ENCODE results near the gene C4orf51. TPM values are rescaled to one million over a fixed set of nuclear protein-coding genes. Genes with fewer than 3 reads are reported as not detected.

C4orf51 gene
- total and polyA plus RNA-seq, 2 of the 4 experiments (the other 2 are of a cell fraction): not detected

DNA sequence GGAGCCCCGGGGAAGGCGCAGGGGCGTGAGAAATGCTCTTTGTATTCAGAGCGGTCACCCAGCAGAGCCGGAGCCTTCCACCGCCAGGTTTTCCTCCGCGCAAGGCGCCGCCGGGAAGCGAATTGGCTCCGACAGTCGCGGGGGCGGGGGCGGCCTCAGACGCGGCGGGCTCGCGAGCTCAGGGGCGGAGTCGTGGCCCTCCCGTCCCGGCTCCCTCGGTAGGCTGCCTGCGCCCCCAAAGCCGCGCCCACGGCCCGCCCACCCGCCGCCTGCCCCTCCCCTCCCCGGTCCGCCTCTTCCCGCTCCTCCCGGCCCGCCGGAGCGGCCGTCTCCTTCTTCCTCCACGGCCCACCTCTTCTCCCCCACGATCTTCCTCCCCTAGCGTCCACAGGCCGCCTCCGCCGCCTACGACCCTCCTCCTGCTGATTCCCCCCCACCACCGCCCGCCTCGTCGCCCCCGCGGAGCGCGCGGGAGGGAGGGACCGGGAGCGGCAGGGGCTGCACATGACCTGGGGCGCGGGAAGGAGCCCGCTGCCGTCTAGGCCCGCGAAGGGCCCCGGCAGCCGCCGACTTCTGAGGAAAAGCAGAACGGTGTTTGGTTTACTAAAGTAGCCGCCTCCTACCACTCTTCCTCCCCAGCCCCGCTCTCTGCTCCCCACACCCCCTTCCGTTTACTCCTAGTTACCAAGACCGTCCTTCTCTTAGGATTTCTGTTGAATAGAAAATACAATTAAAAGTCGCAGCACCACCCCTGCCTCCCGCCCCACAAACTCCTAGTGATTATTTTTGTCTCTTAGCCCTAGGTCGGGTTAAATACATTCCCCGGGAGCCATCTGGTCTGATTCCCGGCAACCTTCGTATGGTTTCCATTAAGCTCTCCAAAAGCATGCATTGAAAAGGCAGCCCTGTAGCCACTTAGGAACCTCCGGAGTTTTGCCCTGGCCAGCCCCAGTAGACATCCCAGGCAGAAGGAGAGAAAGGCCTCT, 53.2 kb downstream of the C4orf51 start:
- WGBS, 2 experiments (ENCODE audit: extremely low coverage in 2 of 2, insufficient read length in 1 of 2): 2% methylated on average over 17 of the region's 81 CpGs; no CpG with 5 or more reads in 1 of the 2 experiments
- H2AK5ac ChIP-seq (ENCODE audit: low read depth, low read length): peak overlapping the region; percentile 75; the same call in 1 of the 2 replicates
- H3K4me1 ChIP-seq (ENCODE audit: control insufficient read depth, insufficient read depth, low read length): peaks cover 28% of the 10 kb centered on the region
- H3K27me3 ChIP-seq (ENCODE audit: control insufficient read depth, insufficient read depth, low read length): no peaks in the 10 kb centered on the region
- H3K18ac ChIP-seq (ENCODE audit: low read depth, low read length): peak overlapping the region; percentile 98
- H3K56ac ChIP-seq (ENCODE audit: extremely low read depth, insufficient read depth, low read length): peak overlapping the region; percentile 97
- no peaks in the 10 kb centered on the region for H3K9me3 ChIP-seq (ENCODE audit: control insufficient read depth, insufficient read depth, low read length)
- in situ Hi-C loops (cut with MboI; ENCODE audit: low sequenced_read_pairs) (no loop called here), dilution Hi-C loops (cut with HindIII; ENCODE audit: low sequenced_read_pairs, unreplicated experiment) (no loop called here), intact Hi-C loops (cut with micrococcal nuclease) (loop anchor here (10.0 kb wide), 2 partner anchors 248 to 518 kb away; partner anchors contain the start of gene SMAD1)
- DNase-seq (peak; percentile 89), ATAC-seq (ENCODE audit: low read depth) (peak; percentile 80)
- peak overlapping the region; percentile 94 for H4K5ac ChIP-seq (ENCODE audit: low read depth, low read length)
- no peaks in the 10 kb centered on the region for H4K20me1 ChIP-seq (ENCODE audit: insufficient read depth, low read length)
- BruUV-seq (replicated peaks): TSS peak; percentile 42
- H3K14ac ChIP-seq (replicated peaks; ENCODE audit: low read depth, low read length): peak overlapping the region; percentile 99
- peak overlapping the region; percentile 100 for H2BK5ac ChIP-seq (ENCODE audit: low read depth, low read length, poor library complexity, severe bottlenecking)
- peak overlapping the region; percentile 93 to 98 for H4K8ac ChIP-seq (ENCODE audit: low read depth in 2 of 2, low read length in 2 of 2)
- ChIA-PET POLR2A (ENCODE audit: unreplicated experiment) (interaction anchor here (0.5 kb wide), 1 partner anchor 17 kb away, joined by 10 read pairs; no protein-coding TSS in a partner anchor), CTCF (no interaction called here)
- peak overlapping the region; percentile 99 for H4K91ac ChIP-seq (ENCODE audit: insufficient read depth, low read depth, low read length)
- H3K23ac ChIP-seq (ENCODE audit: low read depth, low read length): peak overlapping the region; percentile 99
- H2BK120ac ChIP-seq (ENCODE audit: low read depth, low read length): peak overlapping the region; percentile 98
- H3K79me1 ChIP-seq (ENCODE audit: low read depth in 1 of 2, low read length in 2 of 2): peaks cover 0 to 6% of the 10 kb centered on the region in 2 experiments; a peak in 2 of 4 replicates
- H3K4me3 ChIP-seq (ENCODE audit: insufficient read depth, low read depth, low read length): peak overlapping the region; percentile 57
- H3K27ac ChIP-seq (ENCODE audit: insufficient read depth, low read length): peak overlapping the region; percentile 92
- H2BK20ac ChIP-seq (ENCODE audit: low read depth, low read length): peak overlapping the region; percentile 98
- peak overlapping the region; percentile 94 for H2AFZ ChIP-seq (replicated peaks; ENCODE audit: low read length, poor library complexity)
- H3K9me1 ChIP-seq (ENCODE audit: insufficient read depth, low read length): peaks cover 19% of the 10 kb centered on the region
- peak overlapping the region; percentile 98 for H2AK9ac ChIP-seq (replicated peaks; ENCODE audit: low read depth, low read length, poor library complexity)
- H2BK15ac ChIP-seq (ENCODE audit: low read depth, low read length): peak overlapping the region; percentile 95; the same call in 2 of the 3 replicates
- peak overlapping the region; percentile 66 for H3K4me2 ChIP-seq (ENCODE audit: low read depth, low read length)
- H3K4ac ChIP-seq (ENCODE audit: low read depth, low read length): peak overlapping the region; percentile 99
- H3K36me3 ChIP-seq (ENCODE audit: control insufficient read depth, insufficient read depth, low read length): no peaks in the 10 kb centered on the region
- peak overlapping the region; percentile 80 for H3K9ac ChIP-seq (ENCODE audit: low read depth, low read length)
- TF ChIP-seq MAZ (IDR thresholded peaks at IDR 0.05; ENCODE audit: borderline replicate concordance, low read depth, low read length) (peak; percentile 75), NFE2L2 (IDR thresholded peaks at IDR 0.05; ENCODE audit: low read depth, low read length) (no peak), POLR2A (IDR thresholded peaks at IDR 0.05; ENCODE audit: low read depth, low read length) (peak; percentile 75), RCOR1 (IDR thresholded peaks at IDR 0.05; ENCODE audit: insufficient replicate concordance, low read length) (peak; percentile 21), BHLHE40 (IDR thresholded peaks at IDR 0.05; ENCODE audit: low read depth, low read length) (no peak; the same call in 1 of the 2 replicates), FOS (IDR thresholded peaks at IDR 0.05; ENCODE audit: low read depth, low read length) (no peak), MXI1 (IDR thresholded peaks at IDR 0.05; ENCODE audit: borderline replicate concordance, low read depth, low read length) (0 out of 2 replicates have a peak, but pooled peaks have one; percentile 45), MAFK (IDR thresholded peaks at IDR 0.05; ENCODE audit: low read depth, low read length) (no peak), CEBPB (IDR thresholded peaks at IDR 0.05; ENCODE audit: low read depth, low read length) (no peak), RAD21 (IDR thresholded peaks at IDR 0.05; ENCODE audit: low read length) (no peak), RFX5 (IDR thresholded peaks at IDR 0.05; ENCODE audit: low read depth, low read length) (no peak), CHD1 (IDR thresholded peaks at IDR 0.05; ENCODE audit: low read depth, low read length) (no peak), SMC3 (IDR thresholded peaks at IDR 0.05; ENCODE audit: low read depth, low read length) (no peak)
- TF ChIP-seq, protein P1, sequence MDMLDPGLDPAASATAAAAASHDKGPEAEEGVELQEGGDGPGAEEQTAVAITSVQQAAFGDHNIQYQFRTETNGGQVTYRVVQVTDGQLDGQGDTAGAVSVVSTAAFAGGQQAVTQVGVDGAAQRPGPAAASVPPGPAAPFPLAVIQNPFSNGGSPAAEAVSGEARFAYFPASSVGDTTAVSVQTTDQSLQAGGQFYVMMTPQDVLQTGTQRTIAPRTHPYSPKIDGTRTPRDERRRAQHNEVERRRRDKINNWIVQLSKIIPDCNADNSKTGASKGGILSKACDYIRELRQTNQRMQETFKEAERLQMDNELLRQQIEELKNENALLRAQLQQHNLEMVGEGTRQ (IDR thresholded peaks at IDR 0.05; ENCODE audit: low read depth, low read length): 0 out of 2 replicates have a peak, but pooled peaks have one; percentile 44
- TF ChIP-seq, protein P2, sequence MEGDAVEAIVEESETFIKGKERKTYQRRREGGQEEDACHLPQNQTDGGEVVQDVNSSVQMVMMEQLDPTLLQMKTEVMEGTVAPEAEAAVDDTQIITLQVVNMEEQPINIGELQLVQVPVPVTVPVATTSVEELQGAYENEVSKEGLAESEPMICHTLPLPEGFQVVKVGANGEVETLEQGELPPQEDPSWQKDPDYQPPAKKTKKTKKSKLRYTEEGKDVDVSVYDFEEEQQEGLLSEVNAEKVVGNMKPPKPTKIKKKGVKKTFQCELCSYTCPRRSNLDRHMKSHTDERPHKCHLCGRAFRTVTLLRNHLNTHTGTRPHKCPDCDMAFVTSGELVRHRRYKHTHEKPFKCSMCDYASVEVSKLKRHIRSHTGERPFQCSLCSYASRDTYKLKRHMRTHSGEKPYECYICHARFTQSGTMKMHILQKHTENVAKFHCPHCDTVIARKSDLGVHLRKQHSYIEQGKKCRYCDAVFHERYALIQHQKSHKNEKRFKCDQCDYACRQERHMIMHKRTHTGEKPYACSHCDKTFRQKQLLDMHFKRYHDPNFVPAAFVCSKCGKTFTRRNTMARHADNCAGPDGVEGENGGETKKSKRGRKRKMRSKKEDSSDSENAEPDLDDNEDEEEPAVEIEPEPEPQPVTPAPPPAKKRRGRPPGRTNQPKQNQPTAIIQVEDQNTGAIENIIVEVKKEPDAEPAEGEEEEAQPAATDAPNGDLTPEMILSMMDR (conservative IDR thresholded peaks at IDR 0.05; ENCODE audit: low read depth, low read length): no peak
